ENCODE data around the gene OR4K13. TPM values are rescaled to one million over a fixed set of nuclear protein-coding genes. Genes with fewer than 3 reads are reported as not detected.

OR4K13 gene
- total and polyA plus RNA-seq, 2 donors (not counting 1 experiment from before 2014, with no cell fraction given) = not detected

- no peaks in the 10 kb centered on the region for H3K36me3 ChIP-seq (ENCODE audit: control insufficient read depth, insufficient read depth, low read length)
- no peak within 1 kb of the TSS for H2AFZ ChIP-seq (ENCODE audit: low read length)
- TF ChIP-seq CTCF (conservative IDR thresholded peaks at IDR 0.05 in 1 of 2, IDR thresholded peaks at IDR 0.05 in 1 of 2; ENCODE audit: low read depth in 1 of 2, low read length in 2 of 2) = no peak
- TF ChIP-seq EZH2 (IDR thresholded peaks at IDR 0.05; ENCODE audit: low read length, missing control alignments) = no peak
- H3K9ac ChIP-seq (ENCODE audit: insufficient read depth, low read length) = no peak within 1 kb of the TSS
- H3K9me3 ChIP-seq (ENCODE audit: control insufficient read depth, insufficient read depth, low read depth, low read length) = no peaks in the 10 kb centered on the region
- H3K4me1 ChIP-seq (ENCODE audit: control insufficient read depth, extremely low read depth, insufficient read depth, low read length) = no peaks in the 10 kb centered on the region
- H3K4me3 ChIP-seq (replicated peaks in 1 of 4; ENCODE audit: control extremely low read depth in 1 of 4, insufficient read depth in 1 of 4, low read depth in 3 of 4, low read length in 4 of 4) = no peak within 1 kb of the TSS
- H3K27me3 ChIP-seq (ENCODE audit: control insufficient read depth, insufficient read depth, low read length) = no peaks in the 10 kb centered on the region
- no peak for DNase-seq (ENCODE audit: low read depth in 2 of 2)
- no peaks in the 10 kb centered on the region for H3K79me2 ChIP-seq (ENCODE audit: control insufficient read depth, insufficient read depth, low read length)
- H3K4me2 ChIP-seq (ENCODE audit: extremely low read depth, insufficient read depth, low read length) = no peak within 1 kb of the TSS
- H4K20me1 ChIP-seq (ENCODE audit: control insufficient read depth, extremely low read depth, insufficient read depth, low read length) = no peaks in the 10 kb centered on the region
- H3K27ac ChIP-seq (ENCODE audit: insufficient read depth, low read length) = no peak within 1 kb of the TSS
Observed at GRCh38 chr14:20019257-20019865, 16.5 kb downstream of the OR4K13 start, which contains the start of gene OR4K14. OR4K14 (minus strand) TSS chr14:20019307; CDS start chr14:20015193, 4,114 bp downstream.

GRCh38 chr14:20008156-20008555 is 27.7 kb downstream of the OR4K13 start:
- TF ChIP-seq CTCF (conservative IDR thresholded peaks at IDR 0.05 in 1 of 2, IDR thresholded peaks at IDR 0.05 in 1 of 2; ENCODE audit: low read depth in 1 of 2, low read length in 2 of 2) (no peak), EZH2 (IDR thresholded peaks at IDR 0.05; ENCODE audit: low read length, missing control alignments) (no peak)
- H3K4me1 ChIP-seq (ENCODE audit: control insufficient read depth, extremely low read depth, insufficient read depth, low read length) = no peaks in the 10 kb centered on the region
- H3K27ac ChIP-seq (ENCODE audit: insufficient read depth, low read length) = no peak overlapping the region
- no peak for DNase-seq (ENCODE audit: low read depth in 2 of 2)
- H3K36me3 ChIP-seq (ENCODE audit: control insufficient read depth, insufficient read depth, low read length) = no peaks in the 10 kb centered on the region
- H3K4me2 ChIP-seq (ENCODE audit: extremely low read depth, insufficient read depth, low read length) = no peak overlapping the region
- no peaks in the 10 kb centered on the region for H3K79me2 ChIP-seq (ENCODE audit: control insufficient read depth, insufficient read depth, low read length)
- H2AFZ ChIP-seq (ENCODE audit: low read length) = no peak overlapping the region
- no peak overlapping the region for H3K9ac ChIP-seq (ENCODE audit: insufficient read depth, low read length)
- H4K20me1 ChIP-seq (ENCODE audit: control insufficient read depth, extremely low read depth, insufficient read depth, low read length) = no peaks in the 10 kb centered on the region
- no peaks in the 10 kb centered on the region for H3K9me3 ChIP-seq (ENCODE audit: control insufficient read depth, insufficient read depth, low read depth, low read length)
- no peak overlapping the region for H3K4me3 ChIP-seq (replicated peaks in 1 of 4; ENCODE audit: control extremely low read depth in 1 of 4, insufficient read depth in 1 of 4, low read depth in 3 of 4, low read length in 4 of 4)
- no peaks in the 10 kb centered on the region for H3K27me3 ChIP-seq (ENCODE audit: control insufficient read depth, insufficient read depth, low read length)

- H3K36me3 ChIP-seq (ENCODE audit: control insufficient read depth, insufficient read depth, low read length) = no peaks in the 10 kb centered on the region
- no peaks in the 10 kb centered on the region for H3K4me1 ChIP-seq (ENCODE audit: control insufficient read depth, extremely low read depth, insufficient read depth, low read length)
- H3K9ac ChIP-seq (ENCODE audit: insufficient read depth, low read length) = no peak overlapping the region
- DNase-seq (ENCODE audit: low read depth in 2 of 2) = no peak
- H3K4me2 ChIP-seq (ENCODE audit: extremely low read depth, insufficient read depth, low read length) = no peak overlapping the region
- TF ChIP-seq CTCF (conservative IDR thresholded peaks at IDR 0.05 in 1 of 2, IDR thresholded peaks at IDR 0.05 in 1 of 2; ENCODE audit: low read depth in 1 of 2, low read length in 2 of 2) (no peak), EZH2 (IDR thresholded peaks at IDR 0.05; ENCODE audit: low read length, missing control alignments) (no peak)
- no peaks in the 10 kb centered on the region for H3K27me3 ChIP-seq (ENCODE audit: control insufficient read depth, insufficient read depth, low read length)
- no peaks in the 10 kb centered on the region for H3K79me2 ChIP-seq (ENCODE audit: control insufficient read depth, insufficient read depth, low read length)
- H3K27ac ChIP-seq (ENCODE audit: insufficient read depth, low read length) = no peak overlapping the region
- no peaks in the 10 kb centered on the region for H3K9me3 ChIP-seq (ENCODE audit: control insufficient read depth, insufficient read depth, low read depth, low read length)
- no peak overlapping the region for H3K4me3 ChIP-seq (replicated peaks in 1 of 4; ENCODE audit: control extremely low read depth in 1 of 4, insufficient read depth in 1 of 4, low read depth in 3 of 4, low read length in 4 of 4)
- H4K20me1 ChIP-seq (ENCODE audit: control insufficient read depth, extremely low read depth, insufficient read depth, low read length) = no peaks in the 10 kb centered on the region
- H2AFZ ChIP-seq (ENCODE audit: low read length) = no peak overlapping the region
Observed at GRCh38 chr14:20002319-20002718, 33.5 kb downstream of the OR4K13 start.
